ENCODE measurements around the gene VPS26B. TPM values are rescaled to one million over a fixed set of nuclear protein-coding genes. Genes with fewer than 3 reads are reported as not detected.
"Not testable (repeated sequence)": the region's sequence is repeated elsewhere in the genome, so short reads cannot be mapped to it uniquely, and the experiment has no call there.

VPS26B gene
- total RNA-seq, result 10 to 100 TPM; 37.8 to 45.1 TPM

DNA sequence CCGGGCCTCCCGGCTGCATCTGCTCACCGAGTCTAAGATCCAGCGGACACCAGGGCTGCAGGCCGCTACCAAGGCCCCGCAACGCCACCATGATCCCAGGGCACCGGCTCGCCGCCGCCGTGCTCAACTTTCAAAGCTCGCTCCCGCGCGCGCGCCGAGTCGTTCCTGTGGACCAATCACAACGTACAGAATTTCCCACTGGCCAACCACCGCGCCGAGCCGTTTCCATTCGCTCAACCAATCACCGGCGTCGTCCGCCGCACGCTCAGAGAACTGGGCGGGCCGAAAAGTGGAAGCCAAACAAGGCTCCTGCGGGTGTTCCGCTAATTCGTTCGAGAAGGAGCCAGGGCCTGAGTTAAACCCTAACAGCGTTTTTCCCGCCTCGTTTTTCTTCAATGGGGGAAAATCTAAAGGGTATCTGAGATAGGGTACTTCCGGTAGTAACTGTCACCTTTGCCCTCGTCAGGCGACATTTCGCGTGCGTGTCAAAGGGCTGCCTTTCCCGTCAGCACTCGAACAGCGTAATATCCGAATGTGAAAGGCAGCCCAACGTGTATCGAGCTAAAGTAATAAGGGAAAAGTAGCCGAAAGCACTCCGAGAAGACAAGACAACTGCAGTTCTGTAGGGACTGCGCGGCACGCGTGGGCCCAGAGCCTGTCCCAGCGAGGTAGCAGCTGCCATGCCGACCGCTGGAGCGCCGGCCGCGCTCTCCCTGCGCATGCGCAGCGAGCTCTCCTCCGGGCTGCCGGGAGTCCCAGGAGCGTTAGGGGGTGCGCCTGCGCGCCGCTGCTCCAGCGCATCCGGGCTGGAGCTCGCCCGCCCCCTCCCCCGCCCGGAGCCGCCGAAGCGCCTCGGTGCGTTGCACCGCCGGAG, at the start of gene VPS26B, which contains the start of gene NCAPD3:
Gene VPS26B (plus strand): TSS at position 836 of the 874 bp plus-strand sequence. CDS start 452 bp downstream, outside the sequence.
Gene NCAPD3 (minus strand): TSS at position 132 of the 874 bp plus-strand sequence. CDS start 41 bp downstream, at position 91.
- Histone ChIP-seq H3K4me1 (ENCODE audit: control insufficient read depth in 1 of 2, low read depth in 2 of 2) (peaks cover 21 to 26% of the 10 kb centered on the region in 2 donors), H3K27ac (peak within 1 kb of the TSS; percentile 89 to 94)
- DNase-seq (ENCODE audit: low spot score), result peak; percentile 92

DNA sequence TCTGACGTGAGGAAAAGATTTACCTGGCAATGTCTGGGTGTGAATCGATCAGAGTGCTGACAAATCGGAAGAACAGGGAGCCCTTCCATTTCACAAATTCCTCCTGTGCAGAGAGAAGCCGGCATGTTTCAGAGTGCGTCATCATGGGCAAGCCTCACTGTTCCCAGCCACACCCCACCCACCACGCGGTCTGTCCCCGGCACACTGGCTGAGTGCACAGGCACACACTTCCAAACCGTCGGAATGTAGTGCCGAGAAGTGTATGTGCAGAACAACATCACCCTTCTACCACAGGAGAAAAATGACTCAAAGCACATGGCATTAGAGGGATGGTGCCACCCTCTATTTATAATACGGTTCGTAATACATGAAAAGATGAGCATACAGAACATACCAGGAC, 48.2 kb upstream of the VPS26B start:
- TF ChIP-seq, protein P1, sequence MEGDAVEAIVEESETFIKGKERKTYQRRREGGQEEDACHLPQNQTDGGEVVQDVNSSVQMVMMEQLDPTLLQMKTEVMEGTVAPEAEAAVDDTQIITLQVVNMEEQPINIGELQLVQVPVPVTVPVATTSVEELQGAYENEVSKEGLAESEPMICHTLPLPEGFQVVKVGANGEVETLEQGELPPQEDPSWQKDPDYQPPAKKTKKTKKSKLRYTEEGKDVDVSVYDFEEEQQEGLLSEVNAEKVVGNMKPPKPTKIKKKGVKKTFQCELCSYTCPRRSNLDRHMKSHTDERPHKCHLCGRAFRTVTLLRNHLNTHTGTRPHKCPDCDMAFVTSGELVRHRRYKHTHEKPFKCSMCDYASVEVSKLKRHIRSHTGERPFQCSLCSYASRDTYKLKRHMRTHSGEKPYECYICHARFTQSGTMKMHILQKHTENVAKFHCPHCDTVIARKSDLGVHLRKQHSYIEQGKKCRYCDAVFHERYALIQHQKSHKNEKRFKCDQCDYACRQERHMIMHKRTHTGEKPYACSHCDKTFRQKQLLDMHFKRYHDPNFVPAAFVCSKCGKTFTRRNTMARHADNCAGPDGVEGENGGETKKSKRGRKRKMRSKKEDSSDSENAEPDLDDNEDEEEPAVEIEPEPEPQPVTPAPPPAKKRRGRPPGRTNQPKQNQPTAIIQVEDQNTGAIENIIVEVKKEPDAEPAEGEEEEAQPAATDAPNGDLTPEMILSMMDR (IDR thresholded peaks at IDR 0.05), result no peak
- DNase-seq (ENCODE audit: low spot score) (no peak), ATAC-seq (ENCODE audit: insufficient number of reproducible peaks, low FRiP score, low read depth) (no peak)
- H3K4me3 ChIP-seq, result no peak overlapping the region
- H3K27me3 ChIP-seq (replicated peaks; ENCODE audit: insufficient read depth), result no peaks in the 10 kb centered on the region
- no peaks in the 10 kb centered on the region for H3K9me3 ChIP-seq
- H3K27ac ChIP-seq, result no peak overlapping the region
- no peaks in the 10 kb centered on the region for H3K36me3 ChIP-seq
- peaks cover 10 to 14% of the 10 kb centered on the region in 2 donors for H3K4me1 ChIP-seq (ENCODE audit: control insufficient read depth in 1 of 2, low read depth in 2 of 2)

More for the DNA sequence above, at the start of gene VPS26B, which contains the start of gene NCAPD3:
- no peaks in the 10 kb centered on the region for H3K9me3 ChIP-seq
- H3K27me3 ChIP-seq (replicated peaks; ENCODE audit: insufficient read depth), result no peaks in the 10 kb centered on the region
- no peaks in the 10 kb centered on the region for H3K36me3 ChIP-seq
- peak; percentile 92 for ATAC-seq (ENCODE audit: insufficient number of reproducible peaks, low FRiP score, low read depth)
- TF ChIP-seq, protein P1 (IDR thresholded peaks at IDR 0.05), result peak; percentile 19
- peak within 1 kb of the TSS; percentile 89 for H3K4me3 ChIP-seq

DNA sequence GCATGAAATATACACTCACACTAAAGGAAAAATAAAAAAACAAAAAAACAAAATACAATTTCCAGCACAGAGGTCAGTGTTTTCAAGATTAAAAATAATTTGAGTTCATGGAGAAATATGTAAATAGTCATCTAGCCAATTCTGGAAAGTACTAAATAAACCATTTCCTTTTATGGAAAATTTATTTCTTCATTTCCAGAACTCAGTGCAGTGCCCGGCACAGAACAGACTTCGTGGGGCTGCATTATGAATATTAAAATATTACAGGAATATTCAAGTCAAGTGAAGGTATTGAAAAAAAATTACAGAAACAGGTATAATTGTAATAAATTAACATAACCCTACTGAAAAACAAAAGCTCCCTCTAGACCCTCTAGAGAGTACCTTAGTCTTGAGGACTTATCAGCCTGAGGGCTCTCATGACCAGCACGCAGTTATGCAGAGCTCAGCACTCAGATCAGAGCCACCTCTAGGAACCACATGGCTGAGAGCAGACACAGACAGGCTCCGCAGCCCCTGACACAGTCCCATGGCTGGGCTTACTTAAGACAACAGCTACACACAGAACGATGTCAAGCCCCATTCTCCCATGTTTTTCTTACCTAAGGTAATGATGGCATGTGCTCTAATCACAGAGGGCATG, 46.3 kb upstream of the VPS26B start:
- Histone ChIP-seq H3K36me3 (no peaks in the 10 kb centered on the region), H3K4me3 (no peak overlapping the region), H3K27me3 (replicated peaks; ENCODE audit: insufficient read depth) (no peaks in the 10 kb centered on the region), H3K9me3 (no peaks in the 10 kb centered on the region), H3K27ac (peak overlapping the region in 1 of 2 donors; percentile 1), H3K4me1 (ENCODE audit: control insufficient read depth in 1 of 2, low read depth in 2 of 2) (peaks cover 10 to 14% of the 10 kb centered on the region in 2 donors)
- ATAC-seq (ENCODE audit: insufficient number of reproducible peaks, low FRiP score, low read depth) (no peak), DNase-seq (ENCODE audit: low spot score) (no peak)
- TF ChIP-seq, protein P1 (IDR thresholded peaks at IDR 0.05), result no peak

DNA sequence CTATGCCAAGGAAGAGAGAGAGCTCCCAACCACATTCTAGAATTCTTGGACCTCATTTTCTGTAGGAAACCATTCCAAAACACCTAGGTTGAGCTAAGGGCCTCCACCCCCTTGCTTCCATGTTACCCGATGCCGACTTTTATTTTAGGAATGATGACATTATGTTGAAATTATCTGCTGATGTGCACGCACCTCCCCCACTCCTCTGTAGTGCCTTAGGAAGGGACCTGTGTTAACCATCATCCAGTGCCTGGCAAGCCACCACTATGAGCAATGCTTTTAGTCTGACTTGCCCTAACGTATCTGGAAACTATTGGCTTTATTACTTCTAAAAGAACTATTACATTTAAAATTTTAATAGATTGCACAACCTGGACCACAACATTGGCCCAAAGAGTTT, 42.8 kb upstream of the VPS26B start:
- H3K27ac ChIP-seq, result no peak overlapping the region

DNA sequence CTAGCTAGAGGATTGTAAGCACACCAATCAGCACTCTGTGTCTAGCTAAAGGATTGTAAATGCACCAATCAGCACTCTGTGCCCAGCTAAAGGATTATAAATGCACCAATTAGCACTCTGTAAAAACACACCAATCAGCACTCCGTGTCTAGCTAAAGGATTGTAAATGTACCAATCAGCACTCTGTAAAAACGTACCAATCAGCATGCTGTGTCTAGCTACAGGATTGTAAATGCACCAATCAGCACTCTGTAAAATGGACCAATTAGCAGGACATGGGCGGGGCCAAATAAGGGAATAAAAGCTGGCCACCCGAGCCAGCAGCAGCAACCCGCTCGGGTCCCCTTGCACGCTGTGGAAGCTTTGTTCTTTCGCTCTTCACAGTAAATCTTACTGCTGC, 36.4 kb upstream of the VPS26B start:
- not testable (repeated sequence) for H3K4me3 ChIP-seq; DNase-seq (ENCODE audit: low spot score); H3K4me1 ChIP-seq (ENCODE audit: control insufficient read depth in 1 of 2, low read depth in 2 of 2); H3K27me3 ChIP-seq (replicated peaks; ENCODE audit: insufficient read depth); H3K27ac ChIP-seq; H3K9me3 ChIP-seq; ATAC-seq (ENCODE audit: insufficient number of reproducible peaks, low FRiP score, low read depth)
- H3K36me3 ChIP-seq, result peaks cover 23% of the 10 kb centered on the region

More for the DNA sequence above, 42.8 kb upstream of the VPS26B start:
- ATAC-seq (ENCODE audit: insufficient number of reproducible peaks, low FRiP score, low read depth) (no peak), DNase-seq (ENCODE audit: low spot score) (no peak)
- TF ChIP-seq, protein P1 (IDR thresholded peaks at IDR 0.05), result no peak
- Histone ChIP-seq H3K27me3 (replicated peaks; ENCODE audit: insufficient read depth) (no peaks in the 10 kb centered on the region), H3K36me3 (peaks cover 4% of the 10 kb centered on the region), H3K9me3 (no peaks in the 10 kb centered on the region), H3K4me3 (no peak overlapping the region), H3K4me1 (ENCODE audit: control insufficient read depth in 1 of 2, low read depth in 2 of 2) (peaks cover 10 to 14% of the 10 kb centered on the region in 2 donors)
